NCI-H1436 treated with DMSO at 0.1 percent for 48 hours (cell line): ENCODE results near the gene SRPK2.

ENCODE experiments used
- DNase-seq: peaks from one replicate; lab custom pipeline; 2025; lab: John Stamatoyannopoulos, UW

The SRPK2 gene

GRCh38 chr7:105191331-105191730 lies 197.4 kb downstream of the SRPK2 start:
- no peak for DNase-seq

- DNase-seq, result no peak
Measured at GRCh38 chr7:105189859-105190492, 198.7 kb downstream of the SRPK2 start.

DNA sequence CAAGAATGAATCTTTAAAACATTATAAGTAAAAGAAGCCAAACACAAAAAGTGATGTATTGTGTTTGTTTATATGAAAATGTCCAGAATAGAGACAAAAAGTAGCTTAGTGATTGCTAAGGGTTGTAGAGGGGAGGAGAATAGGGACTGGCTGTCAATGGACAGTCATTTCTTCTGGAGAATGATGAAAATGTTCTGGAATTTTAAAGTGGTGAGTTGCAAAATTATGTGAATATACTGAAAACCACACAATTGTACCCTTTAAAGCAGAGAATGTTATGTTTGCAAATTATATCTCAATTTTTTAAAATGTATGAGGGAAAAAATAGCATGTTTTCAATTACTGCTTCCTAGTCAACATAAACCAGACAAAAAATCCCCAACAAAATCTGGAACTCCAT lies 200.5 kb downstream of the SRPK2 start:
- no peak for DNase-seq

DNA sequence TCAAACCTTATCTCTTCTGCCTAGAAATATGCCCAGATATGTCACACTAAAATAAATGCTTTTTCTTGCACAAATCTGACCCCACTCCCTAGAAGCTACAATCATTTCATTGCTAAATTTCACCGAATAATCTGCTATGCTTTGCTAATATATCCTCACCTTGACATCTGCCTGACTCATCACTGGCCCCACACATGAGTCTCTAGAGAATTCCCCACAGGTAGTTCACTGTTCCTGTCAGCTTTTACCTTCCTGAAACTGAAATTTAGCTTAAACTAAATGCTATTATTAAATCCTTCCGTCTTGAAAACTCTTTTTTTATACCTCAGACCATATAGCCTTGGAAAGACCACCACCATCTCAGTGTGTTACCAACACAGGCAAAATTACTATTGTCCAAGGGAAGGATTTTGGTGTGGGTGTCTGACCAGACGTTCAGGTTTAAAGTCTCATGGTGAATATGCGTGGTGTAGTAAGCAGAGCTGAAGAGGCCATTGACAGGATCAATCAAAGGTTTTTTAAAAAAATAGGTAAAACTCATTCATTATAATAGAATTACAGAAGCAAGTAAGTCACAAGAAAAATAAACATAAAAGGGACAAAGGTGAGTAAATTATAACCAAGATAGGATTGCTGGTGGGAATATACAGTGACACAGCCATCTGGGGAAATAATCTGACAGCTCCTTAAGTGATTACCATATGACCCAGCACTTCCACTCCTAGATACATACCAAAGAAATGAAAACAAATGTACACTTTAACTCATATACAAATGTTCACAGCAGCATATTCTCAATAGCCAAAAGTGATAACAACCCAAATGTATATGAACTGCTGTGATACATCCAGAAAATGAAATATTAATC lies 201.2 kb downstream of the SRPK2 start:
- no peak for DNase-seq

DNA sequence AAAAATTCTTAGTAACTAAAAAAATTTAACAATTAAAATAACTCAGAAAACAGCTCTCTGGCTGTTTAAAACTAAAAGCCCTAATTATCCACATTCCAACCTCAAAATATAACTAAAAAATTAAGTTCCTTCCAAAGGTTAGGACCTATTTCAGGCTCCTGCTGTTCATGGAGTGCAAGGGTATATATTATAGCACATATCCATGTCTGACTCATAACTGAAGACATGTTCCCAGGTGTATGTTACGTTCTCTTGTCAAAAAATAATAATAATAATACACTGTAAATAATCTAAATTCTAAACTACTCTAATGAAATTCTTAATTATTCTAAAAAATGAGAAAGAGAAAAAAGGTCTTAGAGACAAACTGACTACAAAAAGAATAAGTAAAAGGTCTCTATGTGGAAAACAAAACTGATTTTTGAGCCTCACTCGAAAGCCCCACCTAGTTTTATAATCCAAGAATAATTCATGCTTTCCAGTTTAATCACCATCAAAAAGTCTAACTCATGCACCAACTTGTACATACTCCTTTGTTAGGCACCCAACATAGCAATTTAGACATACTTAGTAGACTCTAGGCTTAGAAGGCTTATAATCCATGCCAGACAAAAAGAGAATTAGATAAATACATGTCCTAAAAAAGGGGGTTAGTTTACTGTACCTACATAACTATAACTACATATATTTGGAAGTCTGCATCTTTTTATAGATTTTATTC lies 203.3 kb downstream of the SRPK2 start:
- DNase-seq, result no peak

GRCh38 chr7:105180002-105180401 lies 208.7 kb downstream of the SRPK2 start:
- no peak for DNase-seq

- DNase-seq, result no peak
Measured at GRCh38 chr7:105178928-105179541, 209.7 kb downstream of the SRPK2 start.

- DNase-seq, result no peak
Measured at GRCh38 chr7:105178177-105178576, 210.5 kb downstream of the SRPK2 start.

GRCh38 chr7:105177026-105177425 lies 211.7 kb downstream of the SRPK2 start:
- DNase-seq, result no peak

- DNase-seq, result no peak
Measured at GRCh38 chr7:105173586-105173985, 215.1 kb downstream of the SRPK2 start.

- no peak for DNase-seq
Measured at GRCh38 chr7:105164751-105165150, 224.0 kb downstream of the SRPK2 start.

- DNase-seq, result no peak
Measured at GRCh38 chr7:105163718-105164117, 225.0 kb downstream of the SRPK2 start.

DNA sequence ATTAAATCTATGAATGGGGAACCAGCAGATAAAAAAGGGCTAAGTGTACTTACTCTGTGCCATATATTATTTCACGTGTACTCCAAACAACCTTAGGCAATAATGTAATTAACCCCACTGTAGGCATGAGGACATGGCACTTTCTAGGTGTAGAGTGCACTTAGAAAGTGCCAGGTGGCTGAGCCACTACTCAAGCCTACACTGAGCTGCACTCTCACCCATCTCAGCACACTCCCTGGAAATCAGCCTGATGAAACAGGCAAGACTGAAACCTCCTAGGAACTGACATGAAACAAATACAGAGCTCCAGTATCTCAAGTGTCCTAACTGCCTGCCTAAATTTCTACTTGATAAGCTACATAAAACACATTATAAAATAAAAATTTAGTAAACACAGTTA lies 227.4 kb downstream of the SRPK2 start:
- DNase-seq, result no peak

DNA sequence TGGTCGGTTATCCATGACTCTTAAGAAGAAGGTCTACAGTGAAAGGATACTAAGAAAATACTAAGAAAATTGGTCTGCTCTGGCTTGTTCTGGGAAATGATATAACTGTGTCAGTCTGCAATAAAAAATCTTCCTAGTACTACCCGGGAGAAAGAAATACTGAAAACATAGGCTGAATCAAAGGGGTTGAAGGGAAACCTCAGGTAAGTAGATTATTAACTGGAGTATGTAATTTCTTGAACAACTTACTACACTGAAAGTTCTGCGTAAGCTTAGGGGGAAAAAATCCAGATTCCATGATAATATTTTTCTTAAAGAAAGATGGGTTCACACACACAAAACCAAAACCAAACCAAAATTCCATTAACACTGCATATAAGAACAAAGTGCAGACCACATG lies 231.4 kb downstream of the SRPK2 start:
- no peak for DNase-seq

DNA sequence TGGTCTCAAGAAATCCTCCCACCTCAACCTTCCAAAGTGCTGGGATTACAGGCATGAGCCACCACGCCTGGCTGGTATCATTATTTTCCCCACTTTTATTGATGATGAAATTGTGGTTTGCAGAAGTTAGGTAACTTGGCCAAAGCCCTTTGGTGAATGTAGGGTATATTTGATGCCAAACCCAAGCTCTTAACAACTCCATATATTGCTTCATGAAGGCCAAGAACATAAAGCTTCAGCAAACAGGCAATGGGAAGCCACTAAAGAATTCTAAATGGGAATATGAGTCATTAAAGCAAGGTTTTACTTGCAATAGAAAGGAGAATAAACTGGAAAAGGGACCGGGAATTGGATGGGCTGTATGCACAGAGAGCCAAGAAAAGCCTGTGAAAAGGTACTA lies 232.0 kb downstream of the SRPK2 start:
- no peak for DNase-seq

- no peak for DNase-seq
Measured at GRCh38 chr7:105154084-105154483, 234.6 kb downstream of the SRPK2 start.

GRCh38 chr7:105153531-105153930 lies 235.2 kb downstream of the SRPK2 start:
- DNase-seq, result no peak

- DNase-seq, result no peak
Measured at GRCh38 chr7:105151152-105151551, 237.6 kb downstream of the SRPK2 start.

- no peak for DNase-seq
Measured at GRCh38 chr7:105149827-105150226, 238.9 kb downstream of the SRPK2 start.

GRCh38 chr7:105141068-105141467 lies 247.7 kb downstream of the SRPK2 start:
- DNase-seq, result no peak

GRCh38 chr7:105139381-105139780 lies 249.3 kb downstream of the SRPK2 start:
- DNase-seq, result no peak

DNA sequence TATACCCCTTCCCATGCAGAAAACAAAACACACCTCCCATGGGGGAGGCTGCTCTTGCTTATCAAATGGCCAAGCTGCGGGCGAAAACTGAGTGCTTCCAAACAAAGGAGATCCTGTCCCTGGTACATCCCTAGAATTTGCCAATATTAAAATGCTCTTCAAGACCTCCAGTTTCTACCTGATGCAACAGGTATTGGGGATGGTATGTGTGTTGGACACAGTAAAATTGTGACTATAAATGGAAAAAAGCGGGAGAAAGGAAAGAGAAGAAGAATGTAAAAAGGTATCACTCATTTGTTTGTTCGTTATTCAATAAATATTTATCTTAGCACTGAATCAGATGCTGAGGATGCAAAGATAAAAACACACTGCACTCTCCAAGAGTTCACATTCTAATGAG lies 250.8 kb downstream of the SRPK2 start:
- no peak for DNase-seq

DNA sequence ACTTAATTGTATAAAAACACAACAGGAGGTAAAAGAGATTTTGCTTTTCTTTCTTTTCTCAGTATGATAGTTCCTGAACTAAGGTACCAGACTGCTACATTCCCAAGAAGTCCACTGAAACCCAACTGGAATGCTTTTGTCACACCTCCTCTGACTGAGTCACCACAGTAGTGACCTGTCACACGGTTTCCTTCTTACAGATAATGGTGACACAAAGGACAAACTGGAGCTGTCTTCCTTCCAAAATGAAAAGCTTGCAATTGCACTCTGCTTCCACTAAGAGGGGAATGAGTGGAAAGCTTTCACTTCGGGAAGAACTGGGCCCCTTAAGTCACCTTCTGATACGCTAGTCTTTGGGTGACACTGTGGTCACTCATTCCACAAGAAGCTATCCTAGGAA lies 252.5 kb downstream of the SRPK2 start:
- DNase-seq, result no peak
